ENCODE data around the gene CBR1.
A peak's percentile ranks its signal among the peaks of the same experiment; 100 is the strongest.

- TF ChIP-seq U2AF1 (optimal IDR thresholded peaks at IDR 0.05; ENCODE audit: low read depth, low read length): no peak
- TF ChIP-seq HNRNPUL1 (IDR thresholded peaks at IDR 0.05; ENCODE audit: low read depth, low read length): no peak
- peak; percentile 87; the same call in 1 of the 2 replicates for TF ChIP-seq TEF (CRISPR knock-in tag; IDR thresholded peaks at IDR 0.05)
- no peak for TF ChIP-seq ZNF549 (CRISPR knock-in tag; IDR thresholded peaks at IDR 0.05)
- peak; percentile 66 for TF ChIP-seq ZMYM4 (CRISPR knock-in tag; IDR thresholded peaks at IDR 0.05)
- no peak for TF ChIP-seq CTCF (CRISPR knock-in tag; IDR thresholded peaks at IDR 0.05)
- TF ChIP-seq JUND (CRISPR knock-in tag; IDR thresholded peaks at IDR 0.05): no peak
- no peak for TF ChIP-seq FLYWCH1 (CRISPR knock-in tag; IDR thresholded peaks at IDR 0.05)
Observed at GRCh38 chr21:36073181-36073580, 3.4 kb downstream of the CBR1 start.
